HuH-7 (cell line): ENCODE results near the gene AQP4.

Source experiments
- DNase-seq: peaks from one replicate; pipeline ENCODE4 v3.0.0; 2011; ENCODE audit warnings: low spot score

Gene AQP4, protein sequence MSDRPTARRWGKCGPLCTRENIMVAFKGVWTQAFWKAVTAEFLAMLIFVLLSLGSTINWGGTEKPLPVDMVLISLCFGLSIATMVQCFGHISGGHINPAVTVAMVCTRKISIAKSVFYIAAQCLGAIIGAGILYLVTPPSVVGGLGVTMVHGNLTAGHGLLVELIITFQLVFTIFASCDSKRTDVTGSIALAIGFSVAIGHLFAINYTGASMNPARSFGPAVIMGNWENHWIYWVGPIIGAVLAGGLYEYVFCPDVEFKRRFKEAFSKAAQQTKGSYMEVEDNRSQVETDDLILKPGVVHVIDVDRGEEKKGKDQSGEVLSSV

GRCh38 chr18:26865557-26865956, at the start of gene AQP4:
AQP4 (minus strand) TSS chr18:26865707; CDS start chr18:26865689, 18 bp downstream.
- no peak for DNase-seq

DNA sequence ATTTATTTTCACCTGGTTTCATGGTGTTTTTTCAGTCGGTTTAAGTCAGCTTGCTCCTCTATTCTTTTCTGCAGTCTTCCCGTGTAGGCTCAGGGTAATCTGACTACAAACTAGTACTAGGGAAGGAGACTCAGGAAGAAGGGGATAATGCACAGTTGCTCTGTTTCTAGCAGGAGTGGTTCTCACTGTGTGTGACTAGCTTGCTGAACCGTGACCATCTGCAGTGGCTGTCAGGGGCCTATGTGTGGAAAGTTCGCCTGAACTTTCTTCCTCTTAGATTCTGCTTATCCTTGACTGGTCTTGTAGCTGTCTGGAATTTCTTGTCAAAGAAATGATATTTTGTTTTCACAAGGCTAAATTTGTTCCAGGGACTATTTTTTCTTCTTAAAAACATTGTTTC, 46.3 kb upstream of the AQP4 start:
- no peak for DNase-seq

GRCh38 chr18:26909599-26910290, 44.2 kb upstream of the AQP4 start:
- no peak for DNase-seq

- DNase-seq, result no peak
Observed at GRCh38 chr18:26908906-26909305, 43.4 kb upstream of the AQP4 start.

GRCh38 chr18:26902291-26902690, 36.8 kb upstream of the AQP4 start:
- no peak for DNase-seq

GRCh38 chr18:26901020-26901419, 35.5 kb upstream of the AQP4 start:
- DNase-seq, result no peak

DNA sequence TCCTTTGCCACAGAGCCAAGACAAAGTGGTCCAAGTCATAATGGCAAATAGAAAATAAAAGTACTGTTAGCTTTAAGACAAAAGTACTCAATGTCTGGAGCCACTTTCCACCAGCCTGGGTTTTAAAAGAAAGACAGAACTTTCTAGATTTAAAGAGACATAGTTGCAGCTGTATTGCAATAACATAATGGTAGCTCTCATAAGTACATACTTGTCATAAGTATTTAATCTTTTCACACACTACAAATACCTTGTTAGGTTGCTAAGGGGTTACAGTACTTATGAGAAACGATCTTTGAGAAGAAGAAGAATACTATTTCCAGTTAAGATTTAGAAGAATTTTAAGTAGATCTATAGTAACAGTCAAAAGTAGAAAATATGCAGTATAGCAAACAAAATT, 28.9 kb upstream of the AQP4 start:
- DNase-seq, result no peak

DNA sequence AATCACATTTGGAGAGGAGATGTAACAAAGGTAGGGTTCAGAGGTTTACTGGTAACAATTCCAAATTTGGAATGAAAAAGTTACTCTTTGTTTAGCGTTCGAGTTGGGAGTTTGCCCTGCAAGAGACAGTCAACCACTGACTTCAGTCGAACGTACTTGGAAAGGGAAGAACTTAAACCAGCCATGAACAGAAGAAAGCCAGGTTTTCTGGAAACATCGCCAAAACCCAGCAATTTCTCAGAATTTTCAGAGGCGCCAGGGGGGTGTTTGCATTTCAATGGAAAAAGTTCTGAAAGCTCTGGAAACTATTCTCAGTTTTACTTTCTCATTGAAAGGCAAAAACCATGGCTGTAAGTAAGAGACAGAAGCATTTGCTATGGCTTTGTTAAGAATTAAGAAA, 28.5 kb upstream of the AQP4 start:
- no peak for DNase-seq

DNA sequence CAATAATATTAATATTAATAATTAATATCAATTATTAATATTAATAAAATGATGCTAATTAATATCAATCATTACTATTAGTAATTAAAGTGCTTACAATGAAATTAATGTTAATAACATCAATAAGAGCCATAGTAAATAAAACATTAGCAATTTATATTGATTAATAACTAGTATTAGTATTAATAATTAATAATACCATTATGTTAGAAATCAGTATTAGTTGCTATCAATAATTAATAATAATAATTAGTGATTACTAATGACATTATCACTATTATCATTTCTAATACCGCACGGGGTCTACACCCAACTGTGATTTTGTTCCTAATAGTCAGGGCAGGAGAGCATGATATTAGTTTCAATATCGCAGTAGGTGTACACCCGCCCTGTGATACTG, 22.8 kb upstream of the AQP4 start:
- no peak for DNase-seq

GRCh38 chr18:26875040-26875654, 9.6 kb upstream of the AQP4 start:
- peak; percentile 22 for DNase-seq

DNA sequence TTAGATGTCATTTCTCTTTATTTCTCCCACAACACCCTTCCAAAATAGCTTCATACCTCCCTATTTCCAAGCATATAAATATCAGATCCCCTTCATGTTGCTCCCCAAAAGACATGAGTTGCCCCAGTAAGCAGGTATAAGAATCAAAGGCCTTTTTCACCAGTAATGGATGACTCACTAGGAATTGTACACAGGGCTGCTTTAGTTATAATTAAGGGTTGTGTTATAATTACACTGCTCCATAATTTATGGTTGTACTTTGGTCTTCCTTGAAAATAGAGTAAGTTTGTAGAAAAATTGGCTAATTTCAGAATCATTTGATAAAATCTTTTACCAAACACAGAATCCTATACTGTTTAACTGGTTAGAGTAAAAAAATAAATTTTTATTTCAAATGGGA, 8.8 kb upstream of the AQP4 start:
- DNase-seq, result no peak

GRCh38 chr18:26869640-26870039, 4.1 kb upstream of the AQP4 start:
- DNase-seq, result no peak

- no peak for DNase-seq
Observed at GRCh38 chr18:26868968-26869586, 3.6 kb upstream of the AQP4 start.

- DNase-seq, result no peak
Observed at GRCh38 chr18:26867471-26867870, 2.0 kb upstream of the AQP4 start.

DNA sequence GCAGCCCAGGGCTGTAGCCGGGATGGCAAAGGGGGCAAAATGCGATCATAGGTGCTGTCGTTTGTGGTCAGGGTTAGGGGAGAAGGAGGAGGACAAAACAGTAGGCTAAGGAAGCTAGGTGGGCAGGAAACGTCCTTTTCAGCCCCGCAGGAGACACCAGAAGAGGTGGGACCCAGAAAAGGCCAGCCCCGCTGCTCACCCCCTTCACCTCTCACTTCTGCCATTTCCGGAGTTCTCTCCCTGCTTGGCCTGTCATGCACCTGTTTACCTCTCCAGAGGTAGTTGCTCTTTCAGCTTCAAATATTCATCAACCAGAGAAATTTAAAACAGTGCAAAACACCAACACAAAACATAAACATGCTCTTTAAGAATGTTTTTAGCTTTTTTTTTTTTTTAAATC, 849 bp downstream of the AQP4 start:
- DNase-seq, result no peak

DNA sequence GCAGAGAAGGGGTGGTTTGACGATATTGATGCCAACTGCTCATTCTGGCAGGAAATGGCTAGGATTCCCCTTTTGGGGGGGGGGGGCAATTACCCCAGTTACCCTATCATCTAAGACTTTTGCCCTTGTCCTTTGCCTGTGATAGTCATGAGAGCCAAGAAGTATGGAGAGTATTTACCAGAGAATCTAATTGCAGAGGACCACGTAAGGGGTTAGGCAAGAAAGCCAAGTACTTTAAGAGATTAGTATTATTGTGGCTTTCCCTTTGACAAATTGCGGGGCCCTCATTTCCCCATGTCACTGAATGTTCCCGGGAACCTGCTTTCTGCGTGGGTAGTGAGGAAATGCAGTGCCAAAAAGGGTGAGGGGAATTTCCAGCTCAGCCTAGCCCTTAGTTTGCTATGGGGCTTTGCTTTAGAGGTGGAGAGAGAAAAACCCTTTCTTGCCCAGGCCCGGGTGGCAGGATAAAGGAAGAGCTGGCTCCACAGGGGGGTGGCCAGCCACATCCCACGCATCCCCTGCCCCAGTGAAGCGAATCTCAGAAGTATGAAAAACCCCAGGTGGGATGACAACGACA, 1.5 kb downstream of the AQP4 start:
- no peak for DNase-seq

- peak; percentile 39 for DNase-seq
Observed at GRCh38 chr18:26863122-26863879, 2.2 kb downstream of the AQP4 start.

DNA sequence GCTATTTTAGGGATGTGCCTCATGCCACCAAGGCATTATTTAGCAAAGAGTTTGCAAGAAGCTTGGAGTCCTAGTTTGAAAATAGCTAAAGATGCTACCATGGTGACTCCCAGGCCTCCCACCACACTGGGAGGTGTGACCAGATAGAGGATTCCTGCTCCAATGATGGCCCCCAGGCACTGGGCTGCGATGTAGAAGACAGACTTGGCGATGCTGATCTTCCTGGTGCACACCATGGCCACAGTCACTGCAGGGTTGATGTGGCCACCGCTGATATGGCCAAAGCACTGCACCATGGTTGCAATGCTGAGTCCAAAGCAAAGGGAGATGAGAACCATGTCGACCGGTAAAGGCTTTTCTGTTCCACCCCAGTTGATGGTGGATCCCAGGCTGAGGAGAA, 3.4 kb downstream of the AQP4 start:
- DNase-seq, result no peak

GRCh38 chr18:26854292-26854881, 11.1 kb downstream of the AQP4 start:
- no peak for DNase-seq

DNA sequence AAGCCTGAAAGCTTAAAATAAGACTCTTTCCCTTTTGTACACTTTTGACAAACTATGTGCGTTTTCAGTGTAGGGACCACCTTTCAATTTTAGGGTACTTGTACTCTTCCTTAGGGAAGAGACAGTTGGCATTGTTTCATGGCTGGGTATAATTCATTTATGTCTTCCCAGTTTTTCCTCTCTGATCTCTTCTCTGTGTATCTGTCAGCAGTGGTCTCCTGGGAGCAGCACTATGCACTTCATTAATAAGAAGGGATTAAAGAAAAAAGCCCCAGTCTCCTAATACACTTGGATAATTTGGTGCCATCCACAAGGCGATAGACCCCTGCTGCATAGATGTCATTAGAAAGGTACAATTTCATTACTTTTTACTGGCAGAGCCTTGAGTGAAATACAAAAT, 12.1 kb downstream of the AQP4 start:
- DNase-seq, result no peak

DNA sequence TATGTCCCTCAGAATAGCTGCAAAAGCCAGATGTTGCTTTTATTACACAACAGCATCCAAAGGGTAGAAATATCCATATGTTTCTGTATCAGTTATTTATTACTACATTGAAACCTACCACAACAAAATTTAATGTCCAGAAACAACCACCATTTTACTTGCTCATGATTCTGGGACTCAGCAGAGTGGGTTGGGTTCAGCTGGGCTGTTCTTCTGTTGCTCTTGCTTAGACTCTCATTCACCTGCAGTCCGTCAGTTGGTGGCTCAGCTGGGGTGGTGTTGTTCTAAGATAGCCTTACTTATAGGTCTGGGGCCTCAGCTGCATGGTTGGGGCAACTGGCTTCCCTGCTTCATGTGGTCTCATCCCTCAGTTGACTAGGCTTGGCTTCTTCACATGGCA, 21.7 kb downstream of the AQP4 start:
- no peak for DNase-seq
